ENCODE measurements around the gene PPFIBP2.

PPFIBP2 gene

DNA sequence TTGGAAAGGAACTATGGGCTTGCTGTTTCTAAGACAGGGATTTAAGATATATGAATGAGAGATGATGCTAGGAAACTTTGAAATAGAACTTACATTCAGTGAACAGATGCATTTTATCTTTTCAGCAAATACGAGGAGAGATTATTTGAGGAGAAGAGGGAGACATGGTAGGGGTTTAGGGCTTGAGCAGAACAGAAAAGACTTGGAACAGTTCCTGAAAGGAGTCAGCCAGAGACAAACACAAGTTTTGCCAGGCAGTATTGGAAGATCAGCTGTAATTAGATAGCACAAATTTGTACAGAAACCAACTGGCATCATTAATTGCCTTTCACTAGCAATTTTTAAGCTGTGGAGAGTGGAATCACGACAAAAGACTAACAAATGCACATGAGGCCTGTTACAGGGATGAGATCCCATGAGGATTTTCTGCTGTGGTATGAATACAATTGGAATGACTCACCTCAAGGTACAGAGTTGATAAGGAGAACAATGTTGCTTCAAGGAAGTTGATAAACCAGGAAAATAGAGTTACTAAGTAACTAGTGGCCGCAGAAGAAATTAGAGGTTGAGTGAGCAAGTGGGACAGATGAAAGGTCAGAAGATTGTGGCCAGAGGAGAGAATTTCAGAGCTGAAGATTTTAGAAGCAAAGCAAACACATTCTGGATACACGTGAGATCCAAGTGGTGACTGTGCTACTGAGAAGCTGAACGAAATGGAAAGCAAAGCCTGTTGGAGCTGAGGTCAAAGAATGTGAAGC is 91.6 kb downstream of the PPFIBP2 start:
- no peak for DNase-seq

DNA sequence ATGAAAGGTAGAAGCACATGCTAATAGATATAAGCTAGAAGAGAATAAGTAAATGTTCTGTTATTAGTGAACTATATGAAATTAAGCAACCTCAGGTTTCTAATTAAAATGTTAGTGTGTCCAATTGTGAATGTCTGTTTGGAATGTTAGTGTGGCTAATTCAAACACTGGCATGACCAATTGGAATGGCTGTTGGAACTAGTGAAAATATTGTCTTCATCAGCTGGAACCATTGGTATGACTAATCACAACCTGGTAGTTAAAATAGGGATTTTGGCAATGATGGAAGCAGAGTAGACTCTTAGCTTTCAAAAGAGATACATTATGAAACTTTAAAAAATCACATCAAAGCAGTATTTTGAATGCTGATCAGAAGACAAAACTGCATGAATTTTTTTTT is 92.7 kb downstream of the PPFIBP2 start:
- DNase-seq: no peak

DNA sequence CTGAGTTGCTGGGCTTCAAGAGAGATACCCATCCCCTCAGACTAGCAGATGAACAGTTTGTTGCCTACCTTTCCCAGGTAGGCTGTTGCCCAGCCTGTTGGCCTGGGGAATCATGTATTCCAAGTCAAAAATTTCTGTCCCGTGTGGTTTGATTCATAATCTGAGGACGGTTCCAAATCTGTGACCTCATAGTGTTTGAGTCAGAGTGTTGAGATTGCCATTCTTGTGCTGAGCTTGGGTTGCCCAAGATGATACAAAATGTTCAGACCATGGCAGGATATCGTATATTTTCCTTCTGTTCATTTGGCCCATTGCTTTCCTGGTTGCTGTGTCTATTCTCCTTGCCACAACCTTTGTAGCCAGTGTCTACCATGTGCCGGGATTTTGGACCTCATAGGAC is 95.2 kb downstream of the PPFIBP2 start:
- DNase-seq: no peak

DNA sequence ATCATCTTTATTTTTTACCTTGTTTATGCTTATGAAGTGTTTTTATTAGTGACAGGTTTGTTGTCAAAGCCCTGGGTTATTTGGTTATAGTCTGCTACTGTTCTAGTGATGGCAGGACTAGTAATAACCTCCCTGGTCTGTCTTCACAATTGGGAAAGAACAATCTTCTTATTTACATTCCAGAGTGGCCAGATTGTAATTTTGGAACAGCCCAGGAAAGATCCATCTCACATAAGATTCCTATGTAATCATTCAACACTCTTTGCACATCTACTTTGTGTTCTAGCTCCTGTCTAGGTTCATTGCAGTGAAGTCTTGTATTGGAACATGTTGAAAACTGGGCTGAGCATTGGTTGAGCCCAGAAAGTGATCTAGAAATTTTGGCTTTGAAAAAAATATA is 95.7 kb downstream of the PPFIBP2 start:
- DNase-seq: no peak

DNA sequence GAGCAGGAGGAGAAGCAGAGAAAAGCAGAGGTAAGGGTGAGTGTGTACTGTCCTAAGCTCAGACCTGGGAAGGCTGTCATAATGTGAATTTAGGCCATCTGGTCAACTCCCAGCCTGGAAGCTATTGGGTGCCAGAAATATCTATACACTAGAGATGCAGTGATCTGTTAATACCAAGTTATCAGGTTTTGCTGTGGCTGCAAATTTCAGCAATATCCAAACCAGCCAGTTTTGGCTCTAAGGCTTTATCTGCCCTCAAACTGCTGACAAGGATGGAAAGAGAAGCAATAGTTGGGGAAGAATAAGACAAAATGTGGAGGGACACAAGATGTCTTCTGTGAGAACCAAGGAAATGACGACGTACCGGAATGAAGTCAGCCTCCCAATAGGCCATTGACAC is 96.6 kb downstream of the PPFIBP2 start:
- DNase-seq: no peak

DNA sequence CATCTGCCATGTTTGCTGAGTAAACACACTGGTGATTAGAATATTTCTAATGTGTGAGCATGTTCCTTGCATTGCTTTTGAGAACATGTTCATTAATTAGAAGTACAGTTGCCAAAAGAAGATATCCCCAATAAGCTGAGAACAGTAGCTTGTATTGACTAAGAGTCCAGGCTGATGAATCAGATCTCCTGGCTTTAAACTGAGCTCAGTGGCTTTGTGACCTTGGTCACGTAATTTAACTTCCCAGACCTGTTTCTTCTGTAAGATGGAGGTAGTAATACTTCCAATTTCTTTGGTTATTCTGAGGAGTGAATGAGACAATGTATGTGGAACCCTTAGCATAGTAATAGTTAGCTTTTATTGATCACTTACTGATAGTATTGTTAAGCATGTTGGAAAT is 97.6 kb downstream of the PPFIBP2 start:
- no peak for DNase-seq

DNA sequence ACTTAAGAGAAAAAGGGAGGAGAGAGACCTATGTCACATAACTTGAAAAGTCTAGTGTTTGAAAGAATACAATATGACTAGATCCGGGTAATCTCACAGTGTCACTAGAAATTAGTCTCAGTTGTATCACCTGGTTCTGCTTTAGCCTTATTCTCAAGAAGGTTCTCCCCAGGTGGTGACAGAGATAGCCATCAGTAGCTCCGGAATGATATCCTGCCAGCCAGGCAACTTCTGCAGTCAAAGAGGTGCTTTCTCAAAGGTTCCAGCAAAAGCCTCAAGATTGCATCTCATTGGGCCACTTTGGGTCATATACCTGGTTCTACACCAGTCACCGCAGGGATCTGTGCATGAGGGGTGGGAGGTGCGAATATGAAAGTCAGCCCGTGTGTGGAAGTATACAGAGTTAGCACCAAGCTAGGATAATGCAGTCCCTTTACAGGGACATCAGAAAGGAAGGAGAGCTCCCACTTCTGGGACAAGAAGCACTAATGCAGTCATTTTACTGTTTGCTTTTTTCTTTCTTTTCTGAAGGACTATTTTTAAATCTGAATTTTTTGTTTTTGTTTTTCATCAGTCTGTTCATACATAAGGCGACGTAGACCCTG is 98.4 kb downstream of the PPFIBP2 start:
- DNase-seq: no peak

DNA sequence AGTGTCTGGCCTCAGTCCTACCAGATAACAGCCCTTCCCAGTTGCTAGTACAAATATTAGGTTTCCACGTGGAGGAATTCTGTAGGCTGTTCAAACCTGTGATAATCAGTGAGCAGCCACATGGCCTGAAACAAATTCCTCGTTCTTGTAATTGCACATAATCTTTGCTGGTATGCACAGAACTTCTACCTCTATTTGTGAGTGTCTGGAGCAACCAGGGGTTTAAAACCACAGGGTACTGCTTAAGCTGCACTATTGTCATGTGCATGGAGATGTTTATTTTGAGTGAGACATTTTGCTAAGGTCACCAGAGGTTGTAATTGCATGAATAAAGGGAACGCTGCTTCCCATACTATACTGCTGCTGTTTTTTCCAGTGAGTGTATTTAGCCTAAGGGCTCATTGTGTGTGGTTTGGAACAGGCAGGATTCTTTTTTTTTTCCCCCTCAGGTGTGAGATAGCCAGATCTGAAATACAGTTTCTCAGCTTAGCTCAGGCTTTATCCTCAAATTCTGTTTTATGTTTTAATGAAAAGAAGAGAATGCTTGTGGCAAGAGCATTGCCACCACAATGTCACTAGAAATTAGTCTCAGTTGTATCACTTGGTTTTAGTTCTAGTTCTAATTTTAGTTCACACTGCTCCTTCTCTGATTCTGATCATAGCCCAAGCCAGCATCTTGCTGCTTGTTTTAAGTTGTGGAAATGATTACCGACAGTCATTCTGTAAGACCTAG is 99.0 kb downstream of the PPFIBP2 start:
- DNase-seq: no peak

DNA sequence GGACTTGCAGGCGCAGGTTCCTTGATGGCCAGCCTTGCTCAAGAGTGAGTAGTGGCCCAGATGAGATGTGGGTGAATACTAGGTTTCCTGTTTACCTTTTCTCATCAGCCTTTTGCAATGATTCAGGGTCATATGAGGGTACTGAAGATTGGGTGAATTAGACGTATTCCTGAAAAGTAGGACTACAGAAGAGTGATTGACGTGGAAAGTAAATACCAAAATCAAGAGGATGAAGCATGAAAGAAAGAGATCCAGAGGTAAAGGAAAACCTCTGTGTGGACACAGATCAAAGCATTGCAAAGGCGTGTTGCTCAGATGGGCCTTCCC is 99.6 kb downstream of the PPFIBP2 start:
- no peak for DNase-seq

DNA sequence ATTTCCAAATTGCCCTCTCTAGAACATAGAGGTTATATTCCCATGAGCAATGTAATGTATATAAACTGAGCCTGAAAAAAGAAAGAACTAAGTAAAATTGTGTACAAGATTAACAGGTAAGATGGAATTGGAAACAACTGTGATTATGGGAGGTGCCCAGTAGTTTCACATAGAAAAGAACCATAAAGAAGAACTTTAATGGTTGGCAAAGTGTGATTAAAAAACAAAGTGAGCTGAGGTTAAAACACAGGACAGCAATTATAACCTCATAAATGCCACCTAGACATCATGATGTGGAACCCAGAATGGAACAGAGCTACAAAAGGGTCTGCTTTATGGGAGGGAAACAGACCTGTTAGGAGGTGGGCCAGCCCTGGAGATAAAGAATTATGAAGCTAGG is 100.9 kb downstream of the PPFIBP2 start:
- DNase-seq: no peak

DNA sequence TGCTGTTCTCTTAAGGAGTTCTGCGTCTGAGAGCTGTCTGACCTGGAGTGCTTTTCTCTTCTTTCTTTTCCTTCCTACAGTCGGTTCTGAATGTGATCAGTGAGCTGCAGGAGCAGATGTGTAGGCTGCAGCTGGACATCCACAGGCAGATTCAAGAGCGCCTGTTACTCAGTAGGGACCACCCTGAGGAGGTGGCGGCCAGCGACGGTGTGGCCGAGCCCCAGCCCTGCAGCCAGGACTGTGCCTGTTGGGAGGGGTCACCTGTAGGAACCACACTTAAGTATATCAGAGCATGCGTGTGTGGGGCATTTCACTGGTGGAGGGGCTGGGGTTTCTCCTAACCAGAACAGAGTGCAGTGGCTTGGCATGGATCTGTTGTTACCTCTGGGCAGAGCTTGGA is 103.2 kb downstream of the PPFIBP2 start:
- no peak for DNase-seq

DNA sequence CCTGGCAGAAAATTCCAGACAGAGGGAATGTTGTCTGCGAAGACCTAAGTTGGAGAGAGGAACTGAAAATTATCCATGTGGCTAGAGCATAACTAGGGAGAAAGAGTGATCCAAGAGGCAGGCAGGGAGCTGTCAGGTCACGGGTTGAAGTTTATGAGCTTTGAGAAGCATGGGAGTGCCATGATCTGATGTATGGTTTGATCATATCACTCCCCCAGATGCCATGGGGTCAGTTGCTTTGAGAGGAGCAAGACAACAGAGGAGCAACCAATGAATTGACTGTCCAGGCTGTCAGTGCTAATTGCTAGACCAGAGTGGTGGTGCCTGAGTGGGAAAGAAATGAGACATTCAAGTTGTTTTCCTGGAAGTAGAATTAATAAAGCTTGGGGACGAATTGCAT is 105.5 kb downstream of the PPFIBP2 start:
- DNase-seq: no peak

DNA sequence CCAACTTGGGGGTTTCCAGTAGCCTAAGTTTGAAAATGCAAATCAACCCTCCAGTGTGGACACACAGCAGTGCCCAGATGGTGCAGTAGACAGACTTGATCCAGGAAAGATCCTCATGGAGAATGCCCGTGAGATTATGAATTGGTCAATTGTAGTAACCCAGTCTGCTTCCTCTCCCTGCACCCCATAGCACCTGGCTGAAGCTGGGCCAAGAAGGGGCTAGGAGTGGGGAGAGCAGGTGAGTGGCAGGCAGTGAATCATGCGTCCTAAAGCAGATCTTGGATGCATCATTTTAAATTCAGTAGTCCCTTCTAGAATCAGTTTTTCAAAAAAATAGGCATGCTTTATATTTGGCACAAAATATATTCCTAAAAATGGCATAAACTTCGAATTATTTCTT is 107.3 kb downstream of the PPFIBP2 start:
- DNase-seq: no peak

DNA sequence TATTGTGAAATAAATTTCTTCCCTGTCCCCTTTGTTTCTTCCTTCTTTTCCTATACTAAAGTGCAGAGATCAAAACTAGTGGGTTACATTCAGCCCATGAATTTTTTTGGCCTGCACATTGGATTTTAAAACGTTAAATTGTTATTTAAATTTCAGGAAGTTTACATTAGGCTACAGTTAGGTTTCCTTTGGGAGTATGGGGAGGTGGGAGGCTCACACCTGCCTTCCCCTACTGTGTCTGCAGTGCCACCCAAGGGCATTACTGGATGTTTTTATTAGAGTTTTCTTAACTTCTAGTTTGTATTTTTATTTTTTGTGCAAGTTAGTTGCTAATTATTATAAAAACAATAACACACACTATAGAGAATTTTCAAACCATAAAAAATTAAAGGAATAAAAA is 107.8 kb downstream of the PPFIBP2 start:
- no peak for DNase-seq

DNA sequence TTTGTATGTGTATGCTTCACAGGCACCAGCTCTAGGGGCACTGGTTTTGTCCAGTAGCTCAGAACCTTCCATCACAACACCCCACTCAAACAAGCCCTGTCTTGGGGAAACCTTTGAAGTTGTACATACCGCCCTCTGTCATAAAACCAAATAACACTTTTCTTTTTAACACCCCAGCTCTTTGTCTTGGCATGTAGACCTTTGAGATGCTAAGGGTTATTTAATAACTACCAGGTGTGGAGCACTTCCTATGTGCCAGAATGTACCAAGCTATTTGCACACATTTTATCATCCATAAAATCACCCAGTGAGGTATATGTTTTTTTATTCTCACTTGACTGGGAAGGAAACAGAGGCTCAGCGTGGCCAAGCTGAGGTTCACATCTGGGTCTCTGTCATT is 108.9 kb downstream of the PPFIBP2 start:
- no peak for DNase-seq

DNA sequence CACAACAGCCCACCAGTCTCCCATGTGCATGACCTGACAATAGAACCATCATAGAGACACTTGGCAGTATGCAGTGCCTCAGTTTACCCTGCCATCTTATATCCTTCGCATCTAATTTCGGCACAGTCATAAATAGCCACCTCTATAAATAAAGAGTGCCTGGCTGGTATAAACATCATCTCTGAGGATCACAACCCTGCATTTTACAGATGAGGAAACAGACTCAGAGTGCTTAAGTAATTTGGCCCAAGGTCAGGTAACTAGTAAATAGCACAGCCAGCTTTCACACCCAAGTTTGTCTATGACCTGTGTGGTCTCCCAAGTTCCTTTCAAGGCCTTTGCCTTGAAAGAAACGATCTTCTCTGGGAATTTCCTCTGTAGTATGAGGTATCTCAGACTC is 114.9 kb downstream of the PPFIBP2 start:
- no peak for DNase-seq

DNA sequence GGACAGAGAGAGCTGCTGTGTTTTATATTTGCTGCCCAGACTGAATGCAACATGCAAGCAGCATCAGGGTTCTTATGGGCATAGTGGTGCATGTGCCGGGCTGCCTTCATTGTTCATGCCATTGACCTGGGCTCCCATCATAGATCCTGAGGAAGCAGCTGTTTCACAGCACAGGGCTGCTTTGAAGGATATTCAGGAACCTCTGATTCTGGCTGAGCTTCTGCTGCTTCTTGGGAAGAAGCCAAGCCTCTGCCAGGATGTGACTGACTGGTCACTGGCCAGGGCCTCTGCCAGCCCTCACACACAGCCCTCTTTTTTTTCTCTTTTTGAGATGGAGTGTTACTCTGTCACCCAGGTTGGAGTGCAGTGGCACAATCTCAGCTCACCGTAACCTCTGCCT is 116.2 kb downstream of the PPFIBP2 start:
- no peak for DNase-seq

DNA sequence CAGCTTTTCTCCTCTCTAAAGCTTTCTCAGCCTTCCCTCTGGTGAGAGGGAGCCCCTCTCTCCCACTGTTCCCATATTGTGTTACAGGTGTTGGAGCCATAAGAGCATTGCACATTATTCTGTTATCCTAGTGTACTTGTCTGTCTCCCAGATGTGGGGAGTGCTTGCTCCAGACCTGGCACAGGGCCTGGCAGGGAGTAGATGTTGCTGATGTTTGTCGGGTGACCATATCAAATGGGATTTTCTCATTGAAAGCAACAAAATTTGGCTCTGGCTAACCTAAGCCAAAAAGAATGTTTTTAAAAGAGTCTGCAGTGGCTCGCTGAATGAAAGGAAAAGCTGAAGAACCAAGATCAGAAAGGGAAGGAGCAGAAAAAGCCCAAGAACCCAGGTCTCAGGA is 118.4 kb downstream of the PPFIBP2 start:
- no peak for DNase-seq

DNA sequence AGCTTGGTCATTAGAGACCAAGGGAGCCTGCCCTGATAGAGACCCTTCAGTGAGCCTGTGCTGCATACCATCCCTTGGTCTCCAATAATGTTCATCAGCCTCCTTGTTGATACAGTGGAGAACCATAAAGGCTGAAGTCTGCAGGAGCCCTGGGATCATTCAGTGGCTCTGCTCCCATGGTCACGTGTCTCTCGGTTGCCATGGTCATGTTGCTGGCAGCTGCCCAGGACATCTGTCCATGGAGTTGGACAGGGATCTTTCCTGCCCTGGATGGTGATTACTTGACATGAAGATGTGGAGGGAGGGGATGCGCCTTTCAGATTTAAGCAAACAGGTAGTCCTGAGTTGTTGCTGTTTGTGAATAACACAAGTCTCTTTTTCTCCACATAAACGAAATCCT is 121.3 kb downstream of the PPFIBP2 start:
- DNase-seq: no peak

DNA sequence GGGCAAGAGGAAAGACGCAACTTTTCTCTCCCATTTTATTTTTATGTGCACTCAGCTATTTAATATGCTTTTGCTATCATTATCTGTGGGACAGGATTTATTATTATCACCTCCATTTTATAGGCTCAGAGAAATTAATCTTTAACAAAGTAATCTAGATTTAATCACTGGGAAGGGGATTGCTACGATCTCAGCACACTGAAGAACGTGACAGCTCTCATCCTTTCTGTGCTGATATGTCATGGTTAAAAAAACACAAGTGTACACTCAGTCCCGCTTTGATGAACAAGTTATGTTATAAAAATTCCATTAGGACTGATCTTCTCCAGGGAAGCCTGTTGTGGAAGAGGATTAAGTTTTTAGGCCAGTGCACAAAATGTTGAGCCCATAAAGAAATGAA is 121.9 kb downstream of the PPFIBP2 start:
- no peak for DNase-seq

DNA sequence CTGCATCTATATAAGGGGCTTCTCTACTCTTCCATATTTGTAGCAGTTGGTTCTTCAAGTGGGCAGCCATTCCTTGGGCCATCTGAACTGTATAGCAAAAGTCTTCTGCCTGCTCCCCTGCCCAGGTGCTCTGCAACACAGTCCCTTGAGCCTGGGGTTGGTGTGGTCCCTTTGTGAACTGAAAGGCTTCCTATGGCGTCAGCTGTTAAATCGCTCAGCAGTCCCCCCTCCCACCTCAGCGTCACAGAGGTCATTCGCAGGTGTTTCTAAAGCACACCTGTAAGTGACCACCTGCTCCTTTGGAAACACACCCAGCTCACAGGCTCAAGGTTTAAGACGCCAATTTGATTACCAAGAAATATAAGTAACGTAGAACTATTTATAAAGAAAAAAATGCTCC is 122.6 kb downstream of the PPFIBP2 start:
- DNase-seq: no peak

DNA sequence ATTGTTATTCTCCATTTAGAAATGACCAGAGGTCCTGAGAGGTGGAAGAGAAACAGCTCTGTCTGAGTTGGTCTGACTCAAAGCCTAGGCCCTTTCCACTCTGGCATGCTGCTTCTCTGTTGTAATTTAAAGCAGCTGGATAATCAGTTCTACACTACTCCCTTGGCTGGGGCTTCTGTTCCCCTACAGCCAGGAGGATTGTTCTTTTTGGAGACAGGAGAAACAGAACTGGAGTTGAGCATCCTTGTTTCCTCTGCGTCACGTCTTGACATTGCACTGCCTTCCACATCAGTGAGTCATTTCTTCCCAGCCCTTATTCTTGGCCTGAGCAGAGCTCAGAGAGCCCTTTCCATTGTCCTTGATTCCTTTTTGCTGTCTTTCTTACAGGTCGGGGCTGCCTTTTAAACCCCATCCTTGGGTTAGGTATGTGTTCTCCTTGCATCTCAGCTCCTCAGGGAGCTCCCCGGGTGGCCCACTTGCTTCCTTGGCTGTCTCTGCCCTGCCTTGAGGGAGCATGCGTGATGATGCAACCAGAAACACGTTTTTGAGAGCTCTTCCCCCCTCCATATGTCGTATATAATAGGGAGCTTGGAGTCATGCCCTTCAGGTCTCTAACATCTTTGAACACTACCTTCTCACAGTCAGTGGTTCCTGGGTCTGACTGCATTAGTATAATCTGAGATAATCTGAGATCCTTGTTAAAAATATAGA is 123.8 kb downstream of the PPFIBP2 start:
- no peak for DNase-seq

DNA sequence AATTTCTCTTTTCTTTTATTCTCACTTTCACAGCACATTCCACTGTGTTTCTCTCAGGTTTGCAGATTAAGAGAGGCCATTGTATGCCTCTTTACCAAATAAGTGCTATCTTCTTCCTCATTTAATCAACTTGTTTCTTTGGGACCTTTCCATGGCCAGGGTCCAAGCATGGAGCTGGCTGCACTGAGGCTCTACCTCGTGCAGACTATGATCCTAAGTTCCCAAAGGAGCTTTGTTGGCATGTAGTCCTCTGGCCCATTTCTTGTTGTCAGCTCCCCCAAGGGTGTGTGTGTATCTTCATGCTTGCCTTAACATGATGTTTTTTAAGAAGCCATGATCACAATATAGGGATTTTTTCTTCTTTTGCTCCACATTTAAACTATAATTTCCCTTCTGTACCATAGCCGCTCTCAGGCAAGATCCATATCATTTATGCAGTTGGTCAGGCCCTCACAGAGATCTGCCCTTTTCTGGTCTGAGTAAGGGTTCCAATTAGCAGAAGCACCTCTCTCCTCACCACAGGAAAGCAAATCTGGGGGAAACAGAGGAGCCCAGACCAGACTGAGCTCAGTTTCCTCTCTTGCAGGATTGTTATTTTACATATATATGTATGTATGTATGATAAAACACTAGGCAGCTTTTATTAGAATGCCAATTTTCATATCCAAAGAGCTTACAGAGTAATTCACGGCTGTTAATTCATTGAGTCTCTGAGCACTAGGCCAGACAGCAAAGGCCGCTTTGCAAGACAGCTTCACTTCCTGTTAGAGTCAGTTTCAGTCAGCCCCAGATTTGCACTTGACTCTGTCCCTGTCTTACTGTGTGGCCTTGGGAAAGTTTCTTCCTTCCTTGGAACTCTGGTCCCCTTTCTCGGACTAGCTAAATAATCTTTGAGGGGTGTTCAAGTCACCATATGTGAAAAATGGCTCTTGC is 125.2 kb downstream of the PPFIBP2 start:
- DNase-seq: no peak
